NCI-H2196 treated with DMSO at 0.1 percent for 48 hours (cell line): ENCODE measurements around the gene TMEM44.
"Not testable (repeated sequence)": the region's sequence is repeated elsewhere in the genome, so short reads cannot be mapped to it uniquely, and the experiment has no call there.

Source experiments
- DNase-seq: peaks from one replicate; lab custom pipeline; 2025; ENCODE audit not compliant: unreplicated experiment; lab: John Stamatoyannopoulos, UW

Gene TMEM44

DNA sequence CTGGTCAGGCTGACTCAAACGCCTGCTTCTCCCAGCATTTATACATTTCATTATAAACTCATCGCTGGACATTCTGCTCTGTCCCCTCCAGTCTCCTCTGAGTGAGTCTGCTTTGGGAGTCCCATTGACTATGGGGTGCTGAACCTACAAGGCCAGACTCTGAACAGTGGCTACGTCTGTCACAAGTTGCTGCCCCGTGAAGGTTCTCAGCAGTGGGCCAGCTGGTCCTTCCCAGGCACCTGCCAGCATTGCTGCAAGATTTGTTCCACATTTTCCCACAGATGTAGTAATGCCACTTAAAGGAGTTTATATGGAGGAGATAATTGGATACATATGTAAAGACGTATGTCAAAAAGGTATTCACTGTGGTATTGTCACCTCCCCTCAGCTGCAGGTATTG is 73.7 kb downstream of the TMEM44 start:
- DNase-seq, result no peak

- DNase-seq, result no peak
Measured at GRCh38 chr3:194556086-194557056, 76.8 kb downstream of the TMEM44 start.

DNA sequence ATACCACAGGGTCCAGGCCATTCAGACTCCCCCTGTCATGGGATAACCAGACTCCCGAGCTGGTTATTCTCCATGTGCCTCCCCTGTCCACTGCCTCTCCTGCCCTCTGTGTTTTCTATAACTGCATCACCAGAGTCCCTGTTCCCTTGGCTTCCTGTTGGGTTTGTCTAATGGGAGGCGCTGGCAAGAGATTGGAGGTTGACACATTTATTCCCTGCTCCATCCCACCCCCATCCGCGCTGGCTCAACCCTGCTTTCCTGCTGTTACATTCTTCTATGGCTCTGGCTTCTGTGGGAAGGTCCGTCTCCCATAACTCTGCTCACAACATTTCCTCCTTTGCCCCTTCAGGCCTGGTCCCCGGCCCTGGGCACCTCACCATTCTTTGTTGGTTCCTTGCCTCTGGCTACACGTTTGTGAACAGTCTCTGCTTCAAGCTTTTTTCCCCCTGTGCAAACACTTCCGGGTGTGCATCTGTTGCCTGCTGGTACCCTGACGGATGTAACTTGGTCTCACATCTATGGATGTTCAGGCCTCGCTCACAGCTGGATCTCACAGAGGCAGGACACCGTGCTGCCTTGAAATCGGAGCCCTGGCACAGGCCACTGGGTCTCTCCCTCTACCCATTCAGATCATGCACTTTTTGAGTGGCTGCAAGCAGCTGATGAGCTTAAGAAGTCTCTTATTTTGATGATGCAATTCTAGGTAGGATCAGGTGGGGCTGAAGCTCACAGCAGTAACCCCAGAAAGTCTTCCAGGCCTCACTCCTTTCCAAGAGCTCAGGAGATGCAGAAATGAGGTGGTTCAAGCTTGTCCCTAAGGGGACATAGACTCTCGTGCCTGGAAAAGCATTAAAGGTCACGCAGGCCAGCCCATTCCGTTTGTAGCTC is 77.8 kb downstream of the TMEM44 start:
- DNase-seq, result no peak

- DNase-seq, result no peak
Measured at GRCh38 chr3:194554473-194555123, 78.6 kb downstream of the TMEM44 start.

DNA sequence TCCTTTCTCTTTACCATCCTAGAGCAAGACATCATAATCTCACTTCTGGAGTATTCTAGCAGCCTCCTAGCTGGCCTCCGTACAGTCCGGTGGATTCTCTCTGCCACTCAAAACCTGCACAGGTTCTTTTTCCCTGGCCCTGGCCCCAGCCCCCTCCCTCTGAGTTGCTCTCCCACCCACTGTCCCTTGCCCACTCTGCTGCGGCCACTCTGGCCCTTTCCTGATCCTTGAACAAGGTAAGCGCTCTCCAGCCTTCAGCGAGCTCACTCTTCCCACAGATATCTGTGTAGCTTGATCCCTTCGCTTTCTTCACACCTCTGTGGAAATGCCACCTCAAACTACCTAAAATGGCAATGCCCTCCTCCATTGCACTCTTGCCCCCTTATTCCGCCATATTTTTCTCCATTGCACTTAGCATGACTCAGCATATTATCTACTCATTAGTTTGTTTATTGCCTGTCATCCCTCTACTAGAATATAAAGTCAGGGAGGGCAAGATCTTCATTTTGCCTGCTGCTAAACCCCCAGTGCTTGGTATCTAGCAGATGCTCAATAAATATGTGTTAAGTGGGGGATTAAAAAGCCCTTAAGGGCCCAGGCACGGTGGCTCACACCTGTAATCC is 80.8 kb downstream of the TMEM44 start:
- DNase-seq, result no peak

DNA sequence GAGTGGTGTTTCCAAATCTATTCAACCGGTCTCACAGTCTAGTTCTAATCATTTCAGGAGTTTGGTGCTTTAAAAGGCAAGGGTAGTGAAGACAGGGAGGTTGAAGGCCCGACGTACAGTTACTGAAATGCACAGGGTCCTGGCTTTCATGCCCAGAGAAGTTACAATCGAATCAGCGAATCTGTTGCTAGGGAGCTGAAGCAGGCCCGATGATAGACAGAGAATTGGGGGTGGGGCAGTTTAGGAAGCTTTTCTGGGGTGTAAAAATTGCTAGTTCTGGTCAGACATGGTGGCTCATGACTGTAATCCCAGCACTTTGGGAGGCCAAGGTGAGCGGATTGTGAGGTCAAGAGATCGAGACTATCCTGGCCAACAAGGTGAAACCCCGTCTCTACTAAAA is 83.4 kb downstream of the TMEM44 start:
- DNase-seq, result no peak

DNA sequence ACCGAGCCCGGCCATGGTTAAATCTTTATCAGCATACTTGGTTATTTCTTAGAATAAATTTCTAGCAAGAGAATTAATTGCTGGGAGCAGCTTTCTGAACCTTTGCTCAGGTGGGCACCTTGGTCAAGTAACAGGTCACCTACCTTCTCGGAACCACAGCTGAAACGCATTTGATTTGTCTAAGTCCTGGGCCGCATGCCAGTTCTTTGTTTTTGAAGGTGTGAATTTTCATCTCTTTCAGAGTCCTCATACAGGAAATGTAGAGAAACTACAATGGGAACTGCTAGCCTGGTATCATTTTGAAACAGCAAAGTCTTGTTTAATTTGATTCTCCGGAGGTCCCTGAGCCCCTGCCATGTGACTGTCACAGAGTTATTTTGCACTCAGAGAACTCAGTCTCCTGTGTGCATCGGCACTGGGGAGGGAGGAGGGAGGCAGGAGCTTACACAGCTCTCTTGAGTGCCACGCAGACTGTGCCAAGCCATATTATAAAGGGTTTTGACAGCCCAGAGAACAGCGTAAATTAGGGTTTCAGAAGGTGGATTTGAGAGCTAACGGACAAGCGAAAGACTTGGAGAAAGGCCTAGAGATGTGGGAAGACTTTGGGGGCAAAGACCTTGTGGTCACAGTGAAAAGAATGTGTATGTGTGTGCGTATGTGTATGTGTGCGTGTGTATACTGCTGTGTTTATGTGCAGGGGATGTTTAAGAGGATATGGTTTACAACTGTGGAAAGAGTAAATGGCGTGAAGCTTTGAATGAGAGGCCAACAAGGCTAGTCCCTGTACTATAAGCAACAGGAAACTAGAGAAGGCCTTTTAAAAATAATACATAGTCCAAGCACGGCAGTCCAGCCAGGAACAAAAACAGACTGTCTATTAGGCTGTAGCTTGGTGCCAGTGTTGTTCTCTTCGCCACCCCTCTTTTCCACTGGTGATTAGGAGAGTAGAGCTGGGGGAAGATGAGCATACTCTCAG is 84.6 kb downstream of the TMEM44 start:
- DNase-seq, result peak; percentile 75

- no peak for DNase-seq
Measured at GRCh38 chr3:194547042-194547441, 86.2 kb downstream of the TMEM44 start.

DNA sequence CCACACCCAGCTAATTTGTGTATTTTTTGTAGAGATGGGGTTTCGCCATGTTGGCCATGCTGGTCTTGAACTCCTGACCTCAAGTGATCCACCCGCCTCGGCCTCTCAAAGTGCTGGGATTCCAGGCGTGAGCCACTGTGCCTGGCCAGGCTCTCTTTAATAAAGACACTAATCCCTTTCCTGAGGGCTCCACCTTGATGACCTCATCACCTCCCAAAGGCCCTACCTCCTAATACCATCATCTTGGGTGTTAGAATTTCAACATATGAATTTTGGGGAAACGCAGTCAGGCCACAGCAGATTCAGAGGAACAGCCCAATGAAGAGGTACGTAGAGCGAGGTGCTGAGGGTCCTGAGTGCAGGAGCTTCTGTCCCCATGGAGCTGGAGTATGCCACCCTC is 87.7 kb downstream of the TMEM44 start:
- DNase-seq, result not testable (repeated sequence)

- no peak for DNase-seq
Measured at GRCh38 chr3:194543550-194543949, 89.7 kb downstream of the TMEM44 start.

DNA sequence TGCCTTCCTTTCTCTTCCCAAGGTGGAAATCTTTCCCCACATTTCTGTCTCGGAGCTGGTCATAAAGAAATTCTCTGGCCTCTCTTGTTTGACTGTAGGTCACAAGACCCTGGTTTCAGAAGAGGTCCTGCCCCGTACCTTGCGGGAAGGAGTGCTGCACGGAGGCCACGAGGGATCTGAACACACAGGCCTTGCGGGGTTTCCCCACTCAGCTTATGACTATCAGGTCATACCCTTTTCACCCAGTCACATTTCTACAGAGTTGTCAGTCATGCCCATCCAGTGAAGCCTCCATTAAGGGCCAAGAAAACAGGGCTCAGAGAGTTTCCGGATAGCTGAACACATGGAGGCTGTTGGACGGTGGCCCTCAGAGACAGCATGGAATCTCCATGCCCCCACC is 91.7 kb downstream of the TMEM44 start:
- DNase-seq, result no peak

DNA sequence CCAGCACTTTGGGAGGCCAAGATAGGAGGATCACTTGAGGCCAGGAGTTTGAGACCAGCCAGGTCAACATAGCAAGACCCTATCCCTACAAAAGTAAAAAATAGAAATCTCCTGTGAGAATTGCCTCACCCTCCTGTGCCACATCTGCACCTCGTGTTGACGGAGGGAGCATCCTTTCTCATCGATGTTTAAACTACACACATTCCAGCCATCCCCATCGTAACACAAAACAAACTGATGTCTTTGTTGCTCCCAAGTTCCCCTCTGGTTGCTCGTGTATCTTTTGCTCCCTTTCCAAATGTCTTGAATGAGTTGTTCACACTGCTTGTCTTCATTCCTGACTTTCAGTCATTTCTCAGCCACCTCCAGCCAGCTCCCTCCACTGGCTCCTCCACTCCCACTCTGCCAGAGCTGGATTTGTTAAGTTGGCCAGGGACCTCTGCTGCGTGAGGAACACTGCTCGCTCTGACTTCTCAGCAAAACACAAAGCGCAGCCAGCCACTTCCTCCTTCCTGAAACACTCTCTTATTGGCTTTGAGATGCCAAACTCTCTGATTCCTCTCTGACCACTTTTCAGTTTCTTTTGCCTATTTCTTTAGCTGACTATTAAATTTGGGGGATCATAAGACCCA is 92.8 kb downstream of the TMEM44 start:
- no peak for DNase-seq

GRCh38 chr3:194539498-194539897 is 93.7 kb downstream of the TMEM44 start:
- no peak for DNase-seq

DNA sequence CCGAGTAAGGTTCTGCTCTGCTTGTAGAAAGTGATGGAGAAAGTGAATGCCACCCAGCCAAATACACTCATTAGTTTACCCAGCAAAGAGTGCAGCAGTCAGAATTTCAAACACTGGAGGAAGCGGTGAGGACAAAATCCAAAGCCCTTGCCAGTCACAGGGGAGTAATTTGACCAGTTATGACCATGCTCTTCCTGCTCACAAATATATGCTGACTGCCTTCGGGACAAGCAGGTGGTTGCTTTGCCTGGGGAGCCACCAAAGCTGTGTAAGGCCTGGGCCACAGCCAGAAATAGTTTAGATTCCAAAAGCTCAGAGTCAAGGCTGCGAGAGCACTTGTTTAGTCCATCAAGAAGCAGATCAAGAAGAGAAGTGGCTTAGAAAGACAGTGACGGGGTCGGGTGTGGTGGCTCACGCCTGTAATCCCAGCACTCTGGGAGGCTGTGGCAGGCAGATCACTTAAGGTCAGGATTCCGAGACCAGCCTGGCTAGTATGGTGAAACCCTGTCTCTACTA is 95.4 kb downstream of the TMEM44 start:
- DNase-seq, result peak; percentile 90
